B cell (primary cell): ENCODE data around the gene GGACT. TPM values are rescaled to one million over a fixed set of nuclear protein-coding genes. Genes with fewer than 3 reads are reported as not detected.

ENCODE experiments used
- ATAC-seq: fragments of 200-7000 bp; cut with Tn5 transposase; one replicate; pipeline ENCODE4 v1.10.0; 2021; ENCODE audit warnings: low read depth, mild to moderate bottlenecking, moderate number of reproducible peaks, moderate library complexity
- CTCF ChIA-PET: fragments of 350-600 bp; sonication (Branson Sonifier 250); formaldehyde crosslinking; loops from one replicate; lab custom pipeline; 2021; ENCODE audit warnings: antibody characterized with exemption, inconsistent platforms; lab: Charles Lee
- POLR2A ChIA-PET: fragments of 350-600 bp; sonication (Branson Sonifier 250); formaldehyde crosslinking; loops from one replicate; lab custom pipeline; 2021; ENCODE audit warnings: antibody characterized with exemption; lab: Charles Lee
- DNase-seq: peaks from one replicate; pipeline ENCODE4 v3.0.0; 2013
- H2AFZ ChIP-seq: 2 replicates; pipeline ENCODE4 v1.6.1; 2012; ENCODE audit warnings: mild to moderate bottlenecking, low read depth, low read length; ENCODE audit not compliant: insufficient read depth, poor library complexity, severe bottlenecking
- H3K27ac ChIP-seq, 2 donors: 1 replicate in 1 of 2; 2 replicates in 1 of 2; pipeline ENCODE4 v1.5.1; 2012 to 2013; ENCODE audit warnings: low read length in 2 of 2, mild to moderate bottlenecking in 2 of 2, moderate library complexity in 1 of 2
- H3K27me3 ChIP-seq, 4 experiments: fragments of 200-600 bp in 1 of 4; sonication (generic) in 1 of 4; replicated peaks in 1 of 4; 1 replicate in 2 of 4; 2 replicates in 2 of 4; pipeline versions ENCODE4 v1.6.1 to v1.7.0; 2013 to 2016; ENCODE audit warnings: low read length in 3 of 4, mild to moderate bottlenecking in 2 of 4, mixed read lengths in 1 of 4, moderate library complexity in 1 of 4; ENCODE audit not compliant: insufficient read depth in 4 of 4, control insufficient read depth in 3 of 4; ENCODE audit errors: control extremely low read depth in 1 of 4
- H3K36me3 ChIP-seq, 2 experiments: replicated peaks in 1 of 2; 1 replicate in 1 of 2; 2 replicates in 1 of 2; pipeline versions ENCODE4 v1.6.1 to v1.7.1; 2013; ENCODE audit warnings: low read length in 1 of 2; ENCODE audit not compliant: insufficient read depth in 2 of 2, control insufficient read depth in 1 of 2; ENCODE audit errors: control extremely low read depth in 1 of 2, extremely low read depth in 1 of 2
- H3K4me1 ChIP-seq, 2 donors: fragments of 200-600 bp in 1 of 2; sonication (generic) in 1 of 2; 1 replicate in 1 of 2; 2 replicates in 1 of 2; pipeline versions ENCODE4 v1.5.1 to v1.6.1; 2013 to 2017; ENCODE audit warnings: low read length in 2 of 2; ENCODE audit not compliant: control insufficient read depth in 2 of 2, insufficient read depth in 2 of 2
- H3K4me2 ChIP-seq: replicated peaks from 2 replicates; pipeline ENCODE3; 2012; ENCODE audit warnings: mild to moderate bottlenecking, low read depth, low read length; ENCODE audit not compliant: poor library complexity, severe bottlenecking
- H3K4me3 ChIP-seq, 5 experiments: fragments of 200-600 bp in 1 of 5; sonication (generic) in 1 of 5; 1 replicate in 3 of 5; 2 replicates in 2 of 5; pipeline versions ENCODE4 v1.5.1 to v1.7.0; 2011 to 2016; ENCODE audit warnings: low read length in 4 of 5, mild to moderate bottlenecking in 4 of 5, low read depth in 2 of 5, control low read depth in 1 of 5, moderate library complexity in 1 of 5; ENCODE audit not compliant: insufficient read depth in 1 of 5; ENCODE audit errors: control extremely low read depth in 1 of 5, extremely low read depth in 1 of 5
- H3K79me2 ChIP-seq: fragments of 200-600 bp; sonication (generic); one replicate; pipeline ENCODE4 v1.6.0; 2016; ENCODE audit warnings: low read length; ENCODE audit not compliant: control insufficient read depth, insufficient read depth
- H3K9ac ChIP-seq: fragments of 200-600 bp; sonication (generic); 2 replicates; pipeline ENCODE4 v1.6.1; 2017; ENCODE audit warnings: mild to moderate bottlenecking, low read length, moderate library complexity
- H3K9me3 ChIP-seq, 3 donors: one replicate each; pipeline versions ENCODE4 v1.6.1 to v1.7.1; 2013; ENCODE audit warnings: low read length in 2 of 3; ENCODE audit not compliant: control insufficient read depth in 2 of 3, insufficient read depth in 1 of 3; ENCODE audit errors: control extremely low read depth in 1 of 3
- H4K20me1 ChIP-seq: 2 replicates; pipeline ENCODE4 v1.6.0; 2012; ENCODE audit warnings: mild to moderate bottlenecking, low read length; ENCODE audit not compliant: insufficient read depth, control insufficient read depth, poor library complexity, severe bottlenecking
- H3K27ac Mint-ChIP-seq: one replicate; pipeline ENCODE4 v1.8.0; 2021; ENCODE audit warnings: mixed read lengths
- H3K27me3 Mint-ChIP-seq: one replicate; pipeline ENCODE4 v1.8.0; 2021; ENCODE audit warnings: mixed read lengths
- H3K4me1 Mint-ChIP-seq: one replicate; pipeline ENCODE4 v1.8.0; 2021; ENCODE audit warnings: mixed read lengths
- H3K4me3 Mint-ChIP-seq: one replicate; pipeline ENCODE4 v1.8.0; 2021; ENCODE audit warnings: mixed read lengths
- H3K9me3 Mint-ChIP-seq: one replicate; pipeline ENCODE4 v1.8.0; 2022; ENCODE audit warnings: mixed read lengths; ENCODE audit not compliant: insufficient read depth
- CTCF ChIP-seq: fragments of 200-600 bp; IDR thresholded peaks from one replicate; pipeline ENCODE4 v1.8.0; 2022; ENCODE audit warnings: antibody characterized with exemption, mild to moderate bottlenecking
- EZH2 ChIP-seq: IDR thresholded peaks from 2 replicates; pipeline ENCODE4 v1.6.1; 2012; ENCODE audit warnings: borderline replicate concordance, low read depth, mild to moderate bottlenecking, moderate library complexity, low read length; ENCODE audit not compliant: insufficient read depth, poor library complexity, severe bottlenecking
- WGBS: methylation state at CpG from one replicate; pipeline ENCODE4 v1.1.5; 2013; ENCODE audit warnings: missing lambda C conversion rate; ENCODE audit not compliant: insufficient coverage; 5-methylcytosine and 5-hydroxymethylcytosine counted together
- intact Hi-C: fragments of 100-400 bp; cut with micrococcal nuclease; formaldehyde crosslinking; loops from one replicate; pipeline ENCODE4 v1.10.0; 2022
- polyA plus RNA-seq: library from polyadenylated mRNA; depleted of rRNA; stranded (reverse); fragments of >200 nt; gene quantifications from 2 replicates; pipeline ENCODE4 v1.2.3, GENCODE V29; 2012
- total RNA-seq, 2 donors: library from RNA; stranded (reverse); fragments of 120-200 nt in 1 of 2; gene quantifications; 1 replicate in 1 of 2; 2 replicates in 1 of 2; pipeline versions ENCODE4 v1.2.3 to v1.2.4, GENCODE V29; 2013 to 2022

The GGACT gene
- total and polyA plus RNA-seq, 2 donors (not counting 1 experiment from before 2014, with no cell fraction given), result 3.2 to 3.5 TPM

- TF ChIP-seq EZH2 (no peak), CTCF (no peak)
- Histone ChIP-seq H3K36me3 (no peaks in the 10 kb centered on the region), H3K4me3 (no peak overlapping the region), H3K9me3 (no peaks in the 10 kb centered on the region), H3K79me2 (no peaks in the 10 kb centered on the region), H2AFZ (no peak overlapping the region), H4K20me1 (no peaks in the 10 kb centered on the region), H3K4me1 (peaks cover 3 to 6% of the 10 kb centered on the region in 2 donors), H3K9ac (no peak overlapping the region), H3K27ac (no peak overlapping the region), H3K4me2 (no peak overlapping the region), H3K27me3 (no peaks in the 10 kb centered on the region)
- no peak for ATAC-seq
- H3K9me3 Mint-ChIP-seq, result no peaks in the 10 kb centered on the region
- intact Hi-C loops, result no loop called here
- no peak for DNase-seq
- H3K27ac Mint-ChIP-seq, result no peak overlapping the region
- WGBS, result 91% methylated on average over 21 of the region's 22 CpGs
- H3K4me3 Mint-ChIP-seq, result no peak overlapping the region
- CTCF ChIA-PET, result no interaction called here
- POLR2A ChIA-PET, result no interaction called here
- no peaks in the 10 kb centered on the region for H3K27me3 Mint-ChIP-seq
- peaks cover 7% of the 10 kb centered on the region for H3K4me1 Mint-ChIP-seq
Measured at GRCh38 chr13:100544866-100545683, 43.5 kb downstream of the GGACT start.

- Mint-ChIP-seq H3K4me3 (no peak overlapping the region), H3K9me3 (no peaks in the 10 kb centered on the region), H3K27me3 (no peaks in the 10 kb centered on the region), H3K27ac (no peak overlapping the region), H3K4me1 (peaks cover 7% of the 10 kb centered on the region)
- ChIA-PET POLR2A (no interaction called here), CTCF (interaction anchor here (1.0 kb wide), 1 partner anchor 888 kb away, joined by 3 read pairs; no protein-coding TSS in a partner anchor)
- Histone ChIP-seq H4K20me1 (no peaks in the 10 kb centered on the region), H3K27ac (no peak overlapping the region), H3K4me3 (no peak overlapping the region), H3K9me3 (no peaks in the 10 kb centered on the region), H2AFZ (no peak overlapping the region), H3K4me1 (peaks cover 3 to 6% of the 10 kb centered on the region in 2 donors), H3K79me2 (no peaks in the 10 kb centered on the region), H3K27me3 (no peaks in the 10 kb centered on the region), H3K9ac (no peak overlapping the region), H3K4me2 (no peak overlapping the region), H3K36me3 (no peaks in the 10 kb centered on the region)
- no peak for ATAC-seq
- no peak for DNase-seq
- intact Hi-C loops, result no loop called here
- 95% methylated on average over 18 of the region's 26 CpGs for WGBS
- TF ChIP-seq EZH2 (no peak), CTCF (no peak)
Measured at GRCh38 chr13:100543872-100544602, 44.6 kb downstream of the GGACT start.
